ENCODE data around the gene PDGFB. TPM values are rescaled to one million over a fixed set of nuclear protein-coding genes. Genes with fewer than 3 reads are reported as not detected.

Gene PDGFB
- total RNA-seq, 2 donors from 2014 or later = 7.0 to 15.8 TPM

DNA sequence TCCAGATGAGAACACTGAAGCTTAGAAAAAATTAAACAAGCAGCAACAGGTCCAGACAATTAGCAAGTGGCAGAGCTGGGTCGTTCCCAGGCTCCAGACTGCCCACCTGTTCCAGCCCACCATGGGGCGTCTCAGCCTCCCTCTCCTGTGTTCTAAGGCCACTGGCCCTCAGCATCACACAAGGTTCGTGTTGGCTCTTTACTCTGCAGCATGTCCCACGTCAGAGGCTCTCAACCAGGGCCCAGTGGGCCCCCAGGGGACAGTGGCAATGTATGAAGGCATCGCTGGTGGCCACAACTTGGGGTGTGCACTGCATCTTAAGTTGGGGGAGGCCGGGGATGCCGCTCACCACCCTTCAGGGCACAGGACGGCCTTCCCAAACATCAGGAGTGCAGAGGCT lies 6.2 kb downstream of the PDGFB start:
- peaks cover 85% of the 10 kb centered on the region for H3K4me1 ChIP-seq
- no peaks in the 10 kb centered on the region for H3K9me3 ChIP-seq
- H3K27me3 ChIP-seq = no peaks in the 10 kb centered on the region
- no peak for DNase-seq
- H3K36me3 ChIP-seq (replicated peaks in 1 of 2; ENCODE audit: insufficient read depth in 1 of 2, low read depth in 2 of 2) = no peaks in the 10 kb centered on the region
- 78 to 86% methylated on average over 4 to 8 of the region's 8 CpGs for WGBS, 2 donors
- H3K27ac ChIP-seq = no peak overlapping the region
- intact Hi-C loops (cut with DNase I) = no loop called here
- ATAC-seq = no peak
- TF ChIP-seq, protein P1, sequence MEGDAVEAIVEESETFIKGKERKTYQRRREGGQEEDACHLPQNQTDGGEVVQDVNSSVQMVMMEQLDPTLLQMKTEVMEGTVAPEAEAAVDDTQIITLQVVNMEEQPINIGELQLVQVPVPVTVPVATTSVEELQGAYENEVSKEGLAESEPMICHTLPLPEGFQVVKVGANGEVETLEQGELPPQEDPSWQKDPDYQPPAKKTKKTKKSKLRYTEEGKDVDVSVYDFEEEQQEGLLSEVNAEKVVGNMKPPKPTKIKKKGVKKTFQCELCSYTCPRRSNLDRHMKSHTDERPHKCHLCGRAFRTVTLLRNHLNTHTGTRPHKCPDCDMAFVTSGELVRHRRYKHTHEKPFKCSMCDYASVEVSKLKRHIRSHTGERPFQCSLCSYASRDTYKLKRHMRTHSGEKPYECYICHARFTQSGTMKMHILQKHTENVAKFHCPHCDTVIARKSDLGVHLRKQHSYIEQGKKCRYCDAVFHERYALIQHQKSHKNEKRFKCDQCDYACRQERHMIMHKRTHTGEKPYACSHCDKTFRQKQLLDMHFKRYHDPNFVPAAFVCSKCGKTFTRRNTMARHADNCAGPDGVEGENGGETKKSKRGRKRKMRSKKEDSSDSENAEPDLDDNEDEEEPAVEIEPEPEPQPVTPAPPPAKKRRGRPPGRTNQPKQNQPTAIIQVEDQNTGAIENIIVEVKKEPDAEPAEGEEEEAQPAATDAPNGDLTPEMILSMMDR (IDR thresholded peaks at IDR 0.05) = no peak
- TF ChIP-seq POLR2A (IDR thresholded peaks at IDR 0.05) = no peak
- no peak overlapping the region for H3K4me3 ChIP-seq

DNA sequence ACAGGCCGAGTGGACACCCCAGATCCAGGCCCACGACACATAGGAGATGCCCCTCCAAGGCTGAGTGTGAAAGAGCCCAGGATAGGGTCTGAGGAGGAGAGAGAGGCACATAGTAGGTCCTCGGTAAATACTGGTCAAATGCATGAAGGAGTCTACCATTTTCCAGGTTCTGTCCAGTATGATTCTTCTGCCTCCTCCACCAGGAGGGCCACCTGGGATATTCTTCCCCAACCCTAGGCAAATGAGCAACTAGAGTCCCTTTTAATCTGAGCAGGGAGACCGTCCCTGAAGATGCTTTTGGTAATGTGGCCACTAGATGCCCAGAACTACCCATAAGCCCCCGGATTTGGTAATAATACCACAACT lies 6.7 kb downstream of the PDGFB start:
- intact Hi-C loops (cut with DNase I) = no loop called here
- 75 to 84% methylated on average over 4 to 5 of the region's 5 CpGs for WGBS, 2 donors
- Histone ChIP-seq H3K36me3 (replicated peaks in 1 of 2; ENCODE audit: insufficient read depth in 1 of 2, low read depth in 2 of 2) (no peaks in the 10 kb centered on the region), H3K4me1 (peaks cover 82% of the 10 kb centered on the region), H3K9me3 (no peaks in the 10 kb centered on the region), H3K27me3 (no peaks in the 10 kb centered on the region), H3K4me3 (no peak overlapping the region), H3K27ac (no peak overlapping the region)
- ATAC-seq (no peak), DNase-seq (no peak)
- TF ChIP-seq, protein P1 (IDR thresholded peaks at IDR 0.05) = no peak
- TF ChIP-seq POLR2A (IDR thresholded peaks at IDR 0.05) = no peak

DNA sequence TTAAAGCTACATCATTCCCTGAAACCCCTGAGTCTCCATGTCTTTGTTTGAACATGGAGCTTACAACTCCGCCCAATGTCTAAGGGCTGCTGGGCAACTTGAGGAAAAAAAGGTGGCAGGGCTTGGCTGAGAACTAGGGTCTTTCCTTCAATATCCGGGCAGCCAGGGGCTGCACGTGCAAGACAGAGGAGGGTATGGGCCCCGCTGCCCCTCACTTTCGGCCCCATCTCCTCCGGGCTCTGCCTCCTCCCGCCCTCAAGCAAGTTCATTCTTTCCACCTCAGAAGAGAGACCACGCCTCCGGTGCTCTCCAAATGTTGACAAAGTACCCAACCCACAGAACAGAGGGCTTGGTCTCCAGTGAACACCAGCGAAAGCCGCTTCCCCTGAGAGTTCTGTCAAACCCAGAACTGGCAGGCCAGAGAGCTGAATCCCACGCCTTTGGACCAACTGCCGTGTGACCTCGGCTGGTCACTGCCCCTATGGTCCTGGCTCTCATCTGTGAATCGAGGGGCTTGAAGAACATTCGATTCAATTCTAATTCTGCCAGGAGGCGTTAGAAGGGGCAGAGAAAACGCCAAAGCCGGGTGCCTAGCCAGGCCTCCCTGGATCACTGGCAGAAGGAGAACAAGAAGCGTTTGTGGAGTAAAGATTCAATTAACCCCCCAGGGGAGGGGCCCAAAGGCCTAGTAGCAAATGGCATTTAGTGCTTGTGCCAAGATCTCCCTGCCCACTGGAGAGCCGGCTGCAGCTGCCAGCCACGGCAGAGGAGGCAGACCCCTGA lies 7.3 kb downstream of the PDGFB start:
- Histone ChIP-seq H3K4me3 (no peak overlapping the region), H3K9me3 (no peaks in the 10 kb centered on the region), H3K4me1 (peaks cover 77% of the 10 kb centered on the region), H3K27me3 (no peaks in the 10 kb centered on the region), H3K27ac (no peak overlapping the region), H3K36me3 (replicated peaks in 1 of 2; ENCODE audit: insufficient read depth in 1 of 2, low read depth in 2 of 2) (no peaks in the 10 kb centered on the region)
- WGBS, 2 donors = 66 to 79% methylated on average over 16 to 22 of the region's 22 CpGs
- intact Hi-C loops (cut with DNase I) = no loop called here
- no peak for TF ChIP-seq POLR2A (IDR thresholded peaks at IDR 0.05)
- TF ChIP-seq, protein P1 (IDR thresholded peaks at IDR 0.05) = no peak
- DNase-seq (no peak), ATAC-seq (no peak)

DNA sequence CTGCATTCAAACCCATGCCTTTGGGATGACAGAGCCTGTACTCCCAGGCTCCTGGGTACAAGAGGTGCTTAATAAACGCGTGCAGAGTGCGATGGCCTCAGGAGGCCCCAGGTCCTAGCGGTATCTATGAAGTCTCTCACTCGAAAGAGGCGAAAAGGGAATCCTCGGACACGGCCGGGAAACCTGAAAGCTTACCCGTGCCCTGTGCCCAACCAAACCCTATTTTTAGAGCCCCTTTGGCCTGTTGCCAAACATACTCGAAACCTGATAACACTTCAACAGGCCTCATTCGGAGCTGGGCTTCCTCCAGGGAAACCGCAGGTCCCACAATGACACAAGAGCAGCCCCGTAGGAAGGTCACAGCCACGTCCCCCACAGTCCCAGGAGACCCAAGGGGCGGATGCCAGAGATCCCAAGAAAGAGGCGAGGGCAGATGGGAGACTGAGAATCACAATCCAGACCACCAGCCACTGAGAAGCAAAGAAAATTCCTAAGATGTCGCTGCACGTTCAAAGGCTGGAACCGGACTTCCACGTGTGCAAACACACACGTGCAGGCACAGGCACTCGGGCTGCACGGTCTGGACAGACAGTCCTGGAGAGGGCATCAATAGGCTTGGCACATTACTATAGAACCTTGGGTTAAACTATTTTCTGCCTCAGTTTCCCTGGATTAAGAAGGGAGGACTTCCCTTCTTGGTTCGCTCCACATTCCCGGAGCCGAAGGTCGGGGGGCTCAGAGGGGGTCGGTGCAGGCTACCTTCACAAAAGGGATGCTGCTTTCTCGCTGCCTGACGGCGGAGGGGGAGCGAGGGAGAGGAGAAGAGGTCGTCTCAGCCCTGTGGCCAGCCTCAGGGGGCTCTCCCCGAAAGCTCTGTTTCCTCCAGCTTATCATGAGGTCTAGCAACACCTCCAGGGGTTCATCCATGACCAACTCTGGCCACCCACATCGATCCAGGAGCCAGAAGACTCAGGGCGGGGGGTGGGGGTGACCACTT lies 8.2 kb downstream of the PDGFB start:
- WGBS, 2 donors = 57 to 82% methylated on average over 29 to 35 of the region's 37 CpGs
- TF ChIP-seq, protein P1 (IDR thresholded peaks at IDR 0.05) = no peak
- TF ChIP-seq POLR2A (IDR thresholded peaks at IDR 0.05) = no peak

More for the DNA sequence above, 8.2 kb downstream of the PDGFB start:
- ATAC-seq = no peak
- intact Hi-C loops (cut with DNase I) = no loop called here
- no peaks in the 10 kb centered on the region for H3K9me3 ChIP-seq
- peaks cover 71% of the 10 kb centered on the region for H3K4me1 ChIP-seq
- H3K4me3 ChIP-seq = no peak overlapping the region
- H3K36me3 ChIP-seq (replicated peaks in 1 of 2; ENCODE audit: insufficient read depth in 1 of 2, low read depth in 2 of 2) = no peaks in the 10 kb centered on the region
- H3K27ac ChIP-seq = peak overlapping the region in 1 of 4 donors; percentile 3
- DNase-seq = peak in 3 of 4 donors; percentile 52 to 57 (median 56)
- H3K27me3 ChIP-seq = no peaks in the 10 kb centered on the region

Data from body of pancreas (tissue), 4 donors.